ENCODE measurements around the gene PAPPA2.

Gene PAPPA2

DNA sequence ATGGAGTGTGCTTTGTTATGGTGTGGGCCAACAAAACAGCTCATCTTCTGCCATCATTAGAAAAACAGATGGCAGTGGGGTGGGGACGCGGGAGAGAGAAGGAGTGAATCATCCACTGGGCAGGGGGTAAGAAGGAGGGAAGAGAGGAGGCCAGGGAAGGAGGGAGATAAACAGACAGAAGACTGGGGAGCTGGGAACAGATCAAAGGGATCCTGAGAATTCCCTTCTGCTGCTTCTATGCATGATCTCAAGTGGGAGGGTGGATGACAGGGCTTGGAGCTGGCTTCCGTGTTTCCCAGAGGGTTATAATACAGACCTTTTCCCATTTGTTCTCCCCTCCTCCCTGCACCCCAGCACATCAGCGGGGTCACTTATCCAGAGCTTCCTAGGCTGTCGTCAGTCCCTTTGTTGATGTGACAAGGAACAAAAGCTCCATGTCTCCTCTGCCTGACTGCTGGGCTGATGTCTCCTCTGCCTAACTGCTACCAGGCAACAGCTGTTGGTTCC is 338.6 kb downstream of the PAPPA2 start:
- no peak overlapping the region for H3K4me3 ChIP-seq (ENCODE audit: low read depth, low read length)
- H3K4me1 ChIP-seq (ENCODE audit: control insufficient read depth, insufficient read depth, low read length): peaks cover 9% of the 10 kb centered on the region
- H3K27me3 ChIP-seq (ENCODE audit: control insufficient read depth, insufficient read depth, low read length): no peaks in the 10 kb centered on the region
- no peaks in the 10 kb centered on the region for H3K36me3 ChIP-seq (ENCODE audit: control insufficient read depth, insufficient read depth, low read length)
- peak overlapping the region; percentile 51 for H3K27ac ChIP-seq (ENCODE audit: low read depth, low read length)
- no peak overlapping the region for H3K9ac ChIP-seq (ENCODE audit: low read depth, low read length)
- H3K9me3 ChIP-seq (ENCODE audit: control insufficient read depth, insufficient read depth, low read length): no peaks in the 10 kb centered on the region

GRCh38 chr1:176802316-176802715 is 339.3 kb downstream of the PAPPA2 start:
- Histone ChIP-seq H3K27ac (ENCODE audit: low read depth, low read length) (peak overlapping the region; percentile 51), H3K4me3 (ENCODE audit: low read depth, low read length) (no peak overlapping the region), H3K9ac (ENCODE audit: low read depth, low read length) (no peak overlapping the region), H3K4me1 (ENCODE audit: control insufficient read depth, insufficient read depth, low read length) (peaks cover 9% of the 10 kb centered on the region), H3K9me3 (ENCODE audit: control insufficient read depth, insufficient read depth, low read length) (no peaks in the 10 kb centered on the region), H3K27me3 (ENCODE audit: control insufficient read depth, insufficient read depth, low read length) (no peaks in the 10 kb centered on the region), H3K36me3 (ENCODE audit: control insufficient read depth, insufficient read depth, low read length) (no peaks in the 10 kb centered on the region)

DNA sequence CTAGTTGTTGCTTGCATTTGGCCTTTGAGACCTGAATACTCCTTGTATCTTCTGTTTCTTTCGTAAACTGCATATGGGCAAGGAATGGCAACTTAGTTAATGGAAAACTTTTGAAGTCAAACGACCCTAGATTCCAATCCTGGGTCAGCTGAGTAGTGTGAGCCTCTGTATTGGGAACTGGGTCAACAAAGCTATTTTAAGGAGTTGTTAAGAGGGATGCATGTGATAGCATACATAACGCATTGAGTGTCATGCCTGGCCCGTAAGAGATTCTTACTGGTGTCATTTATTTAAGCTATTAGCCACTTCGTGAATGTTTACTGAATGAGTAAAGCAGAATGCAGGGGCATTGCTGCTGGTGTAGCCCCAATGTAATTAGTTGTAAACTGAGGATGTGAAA is 340.1 kb downstream of the PAPPA2 start:
- H3K4me1 ChIP-seq (ENCODE audit: control insufficient read depth, insufficient read depth, low read length): peaks cover 9% of the 10 kb centered on the region
- no peaks in the 10 kb centered on the region for H3K36me3 ChIP-seq (ENCODE audit: control insufficient read depth, insufficient read depth, low read length)
- no peaks in the 10 kb centered on the region for H3K27me3 ChIP-seq (ENCODE audit: control insufficient read depth, insufficient read depth, low read length)
- H3K27ac ChIP-seq (ENCODE audit: low read depth, low read length): no peak overlapping the region
- H3K4me3 ChIP-seq (ENCODE audit: low read depth, low read length): no peak overlapping the region
- H3K9ac ChIP-seq (ENCODE audit: low read depth, low read length): no peak overlapping the region
- H3K9me3 ChIP-seq (ENCODE audit: control insufficient read depth, insufficient read depth, low read length): no peaks in the 10 kb centered on the region

DNA sequence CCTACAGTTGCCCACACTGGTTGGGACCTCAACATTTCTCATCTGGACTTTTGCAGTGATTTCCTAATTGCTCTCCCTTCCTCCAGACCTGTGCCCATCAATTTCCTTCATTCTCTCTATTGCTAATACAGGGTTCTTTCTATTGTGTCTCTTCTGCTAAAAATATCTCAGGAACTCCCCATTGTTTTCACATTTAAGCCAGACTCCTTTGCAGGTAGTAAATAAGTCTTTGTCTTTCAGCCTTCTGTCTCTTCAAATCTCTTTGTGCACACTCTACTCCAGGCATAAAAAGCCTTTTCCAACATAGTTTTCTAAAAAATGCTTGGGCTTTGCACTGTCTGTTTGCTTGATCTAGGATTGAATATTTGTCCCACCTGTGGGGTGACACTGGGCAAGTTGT is 340.6 kb downstream of the PAPPA2 start:
- Histone ChIP-seq H3K36me3 (ENCODE audit: control insufficient read depth, insufficient read depth, low read length) (no peaks in the 10 kb centered on the region), H3K27ac (ENCODE audit: low read depth, low read length) (no peak overlapping the region), H3K4me1 (ENCODE audit: control insufficient read depth, insufficient read depth, low read length) (peaks cover 9% of the 10 kb centered on the region), H3K27me3 (ENCODE audit: control insufficient read depth, insufficient read depth, low read length) (no peaks in the 10 kb centered on the region), H3K4me3 (ENCODE audit: low read depth, low read length) (no peak overlapping the region), H3K9ac (ENCODE audit: low read depth, low read length) (no peak overlapping the region), H3K9me3 (ENCODE audit: control insufficient read depth, insufficient read depth, low read length) (no peaks in the 10 kb centered on the region)

GRCh38 chr1:176809292-176809691 is 346.3 kb downstream of the PAPPA2 start:
- Histone ChIP-seq H3K4me3 (ENCODE audit: low read depth, low read length) (no peak overlapping the region), H3K27ac (ENCODE audit: low read depth, low read length) (no peak overlapping the region), H3K9ac (ENCODE audit: low read depth, low read length) (no peak overlapping the region), H3K4me1 (ENCODE audit: control insufficient read depth, insufficient read depth, low read length) (peaks cover 7% of the 10 kb centered on the region; the same call in 1 of the 2 replicates), H3K36me3 (ENCODE audit: control insufficient read depth, insufficient read depth, low read length) (no peaks in the 10 kb centered on the region), H3K9me3 (ENCODE audit: control insufficient read depth, insufficient read depth, low read length) (no peaks in the 10 kb centered on the region), H3K27me3 (ENCODE audit: control insufficient read depth, insufficient read depth, low read length) (no peaks in the 10 kb centered on the region)

DNA sequence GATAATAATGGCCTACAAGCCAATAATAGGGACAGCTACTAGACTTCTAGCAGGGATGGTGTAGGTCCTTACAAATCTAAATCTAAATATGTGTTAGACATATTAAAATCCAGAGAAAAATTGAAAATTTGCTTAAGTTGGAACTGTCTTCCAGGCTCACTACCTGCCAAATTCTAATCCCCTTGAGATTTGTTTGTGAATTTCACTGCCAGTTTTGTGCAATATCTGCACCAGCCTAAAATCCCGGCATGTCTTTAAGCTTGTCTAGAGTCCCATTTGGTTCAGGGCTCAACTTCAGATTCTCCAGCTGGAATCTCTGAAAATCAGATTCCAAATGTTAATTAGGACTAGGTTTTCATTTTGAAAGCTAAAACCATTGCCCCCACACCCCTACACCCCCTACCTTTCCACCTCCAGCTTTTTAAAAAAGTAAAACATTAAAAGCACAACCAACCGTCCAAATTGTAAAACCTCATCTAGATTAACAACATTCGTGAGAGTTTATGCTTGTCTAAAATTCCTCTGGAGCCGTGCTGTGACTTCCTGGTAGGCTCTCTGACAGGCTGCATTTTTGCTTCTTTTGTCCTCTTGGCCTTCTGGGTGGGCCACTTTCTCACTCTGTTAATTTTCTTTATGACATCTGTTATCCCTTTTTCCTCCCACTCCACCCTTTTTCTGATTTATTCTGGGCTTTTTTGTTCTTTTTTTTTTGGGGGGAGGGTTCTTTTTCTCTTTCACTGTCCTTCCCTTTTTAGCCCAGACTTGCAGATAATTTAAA is 348.7 kb downstream of the PAPPA2 start:
- Histone ChIP-seq H3K4me1 (ENCODE audit: control insufficient read depth, insufficient read depth, low read length) (peaks cover 14% of the 10 kb centered on the region), H3K9ac (ENCODE audit: low read depth, low read length) (no peak overlapping the region), H3K9me3 (ENCODE audit: control insufficient read depth, insufficient read depth, low read length) (no peaks in the 10 kb centered on the region), H3K27me3 (ENCODE audit: control insufficient read depth, insufficient read depth, low read length) (no peaks in the 10 kb centered on the region), H3K4me3 (ENCODE audit: low read depth, low read length) (no peak overlapping the region), H3K27ac (ENCODE audit: low read depth, low read length) (peak overlapping the region; percentile 40), H3K36me3 (ENCODE audit: control insufficient read depth, insufficient read depth, low read length) (no peaks in the 10 kb centered on the region)

GRCh38 chr1:176815621-176816020 is 352.6 kb downstream of the PAPPA2 start:
- no peaks in the 10 kb centered on the region for H3K27me3 ChIP-seq (ENCODE audit: control insufficient read depth, insufficient read depth, low read length)
- H3K4me3 ChIP-seq (ENCODE audit: low read depth, low read length): no peak overlapping the region; the same call in 1 of the 2 replicates
- no peaks in the 10 kb centered on the region for H3K9me3 ChIP-seq (ENCODE audit: control insufficient read depth, insufficient read depth, low read length)
- peaks cover 14% of the 10 kb centered on the region for H3K4me1 ChIP-seq (ENCODE audit: control insufficient read depth, insufficient read depth, low read length)
- no peak overlapping the region for H3K9ac ChIP-seq (ENCODE audit: low read depth, low read length)
- no peak overlapping the region for H3K27ac ChIP-seq (ENCODE audit: low read depth, low read length)
- no peaks in the 10 kb centered on the region for H3K36me3 ChIP-seq (ENCODE audit: control insufficient read depth, insufficient read depth, low read length)

DNA sequence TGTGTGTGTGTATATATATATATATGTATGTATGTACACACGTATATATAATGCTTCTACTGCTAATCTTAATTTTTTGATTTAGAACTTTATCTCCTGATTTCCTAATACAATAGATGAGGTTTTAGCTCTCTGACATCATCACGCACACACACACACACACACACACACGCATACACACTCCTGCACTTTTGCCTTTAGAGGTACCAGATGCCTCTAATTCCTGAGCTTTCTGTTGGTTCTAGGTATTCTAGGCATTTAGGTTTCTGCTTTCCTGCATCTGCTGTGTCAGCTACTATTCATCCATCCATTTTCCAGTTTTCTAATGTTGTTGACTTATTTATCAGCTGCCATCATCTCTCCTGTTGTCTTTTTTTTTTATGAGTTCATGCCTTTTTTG is 353.3 kb downstream of the PAPPA2 start:
- no peaks in the 10 kb centered on the region for H3K9me3 ChIP-seq (ENCODE audit: control insufficient read depth, insufficient read depth, low read length)

DNA sequence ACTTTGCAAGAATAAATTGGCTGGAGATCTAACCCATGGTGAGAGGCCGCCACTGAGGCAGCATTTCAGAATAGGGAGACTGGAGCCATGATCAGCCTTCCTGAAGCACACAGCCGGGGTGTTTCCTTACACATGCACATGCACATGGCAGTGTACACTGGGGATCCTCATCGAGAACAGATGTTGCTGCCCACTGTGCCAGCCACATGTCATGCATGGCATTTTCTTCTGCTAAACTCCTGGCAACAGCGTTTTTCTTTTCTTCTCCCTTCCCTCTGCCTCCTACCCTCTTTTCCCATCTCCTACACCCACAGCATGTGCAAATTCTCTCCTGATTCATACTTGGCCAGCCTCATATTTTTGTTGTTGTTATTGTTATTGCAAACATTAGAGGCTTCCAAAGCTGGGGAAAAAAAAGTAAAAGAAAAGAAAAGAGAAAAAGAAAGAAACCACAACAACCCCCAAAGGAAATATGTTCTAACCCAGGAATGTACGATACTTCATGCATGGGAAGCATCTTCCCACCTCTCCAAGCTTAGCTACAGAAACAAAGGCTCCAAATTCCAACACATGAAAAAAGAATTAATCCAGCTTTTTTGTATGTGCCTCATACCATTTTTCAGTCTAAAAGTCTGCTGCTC is 357.5 kb downstream of the PAPPA2 start:
- H3K9me3 ChIP-seq (ENCODE audit: control insufficient read depth, insufficient read depth, low read length): no peaks in the 10 kb centered on the region

More for the DNA sequence above, 353.3 kb downstream of the PAPPA2 start:
- Histone ChIP-seq H3K4me3 (ENCODE audit: low read depth, low read length) (no peak overlapping the region), H3K4me1 (ENCODE audit: control insufficient read depth, insufficient read depth, low read length) (peaks cover 14% of the 10 kb centered on the region), H3K9ac (ENCODE audit: low read depth, low read length) (no peak overlapping the region), H3K27me3 (ENCODE audit: control insufficient read depth, insufficient read depth, low read length) (no peaks in the 10 kb centered on the region), H3K27ac (ENCODE audit: low read depth, low read length) (no peak overlapping the region), H3K36me3 (ENCODE audit: control insufficient read depth, insufficient read depth, low read length) (no peaks in the 10 kb centered on the region)

GRCh38 chr1:176826265-176826664 is 363.3 kb downstream of the PAPPA2 start:
- H3K27me3 ChIP-seq (ENCODE audit: control insufficient read depth, insufficient read depth, low read length): no peaks in the 10 kb centered on the region
- H3K9me3 ChIP-seq (ENCODE audit: control insufficient read depth, insufficient read depth, low read length): no peaks in the 10 kb centered on the region
- H3K9ac ChIP-seq (ENCODE audit: low read depth, low read length): no peak overlapping the region
- H3K4me3 ChIP-seq (ENCODE audit: low read depth, low read length): no peak overlapping the region
- no peak overlapping the region for H3K27ac ChIP-seq (ENCODE audit: low read depth, low read length)
- H3K4me1 ChIP-seq (ENCODE audit: control insufficient read depth, insufficient read depth, low read length): no peaks in the 10 kb centered on the region
- no peaks in the 10 kb centered on the region for H3K36me3 ChIP-seq (ENCODE audit: control insufficient read depth, insufficient read depth, low read length)

More for the DNA sequence above, 357.5 kb downstream of the PAPPA2 start:
- H3K27ac ChIP-seq (ENCODE audit: low read depth, low read length): no peak overlapping the region
- no peaks in the 10 kb centered on the region for H3K36me3 ChIP-seq (ENCODE audit: control insufficient read depth, insufficient read depth, low read length)
- peaks cover 4% of the 10 kb centered on the region for H3K4me1 ChIP-seq (ENCODE audit: control insufficient read depth, insufficient read depth, low read length)
- no peak overlapping the region for H3K9ac ChIP-seq (ENCODE audit: low read depth, low read length)
- H3K4me3 ChIP-seq (ENCODE audit: low read depth, low read length): no peak overlapping the region
- H3K27me3 ChIP-seq (ENCODE audit: control insufficient read depth, insufficient read depth, low read length): no peaks in the 10 kb centered on the region

DNA sequence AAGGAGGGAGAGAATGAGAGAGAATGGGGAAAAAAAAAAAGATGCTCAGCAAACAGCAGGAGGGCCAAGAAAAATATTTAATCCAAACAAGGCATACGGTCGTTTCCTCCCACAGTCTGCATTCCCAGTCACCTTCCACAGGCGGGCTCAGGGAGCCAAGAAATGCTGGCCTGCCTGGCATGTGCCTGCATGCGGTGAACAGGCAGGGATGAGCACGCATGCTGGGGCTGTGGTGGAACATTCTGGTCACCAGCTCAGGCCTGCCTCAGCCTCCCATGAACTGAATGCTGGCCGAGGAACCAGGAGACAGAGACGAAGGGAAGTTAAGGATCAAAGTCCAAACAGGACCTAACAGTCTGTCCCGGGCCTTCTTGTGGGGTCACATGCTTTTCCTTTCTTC is 366.3 kb downstream of the PAPPA2 start:
- H3K4me3 ChIP-seq (ENCODE audit: low read depth, low read length): no peak overlapping the region
- no peaks in the 10 kb centered on the region for H3K36me3 ChIP-seq (ENCODE audit: control insufficient read depth, insufficient read depth, low read length)
- no peak overlapping the region for H3K27ac ChIP-seq (ENCODE audit: low read depth, low read length)
- no peak overlapping the region for H3K9ac ChIP-seq (ENCODE audit: low read depth, low read length)
- H3K9me3 ChIP-seq (ENCODE audit: control insufficient read depth, insufficient read depth, low read length): no peaks in the 10 kb centered on the region
- no peaks in the 10 kb centered on the region for H3K4me1 ChIP-seq (ENCODE audit: control insufficient read depth, insufficient read depth, low read length)
- H3K27me3 ChIP-seq (ENCODE audit: control insufficient read depth, insufficient read depth, low read length): no peaks in the 10 kb centered on the region

Data from HUES48 (cell line).